ENCODE measurements around the gene BLM. TPM values are rescaled to one million over a fixed set of nuclear protein-coding genes. Genes with fewer than 3 reads are reported as not detected.

BLM gene
- total RNA-seq, 1 donor from 2014 or later: 21.5 TPM

DNA sequence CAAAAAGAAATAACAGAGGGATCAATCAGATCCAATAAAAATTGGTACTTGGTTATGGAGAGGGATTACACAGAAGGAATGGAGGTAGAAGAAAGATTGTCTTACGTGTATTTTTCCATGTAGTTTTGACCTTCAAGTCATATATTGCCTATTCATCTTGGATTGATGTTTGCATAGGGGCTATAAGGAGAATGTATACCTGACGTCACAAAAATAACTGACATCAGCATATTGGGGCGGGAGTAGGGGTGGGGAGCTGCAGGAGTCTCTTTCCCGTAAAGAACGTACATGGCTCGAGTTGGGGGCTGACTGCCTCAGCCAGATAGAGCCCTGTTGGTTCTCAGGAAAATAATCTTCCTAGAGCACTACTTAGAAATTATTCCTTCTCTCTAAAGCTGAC is 145.3 kb downstream of the BLM start:
- TF ChIP-seq, protein P1, sequence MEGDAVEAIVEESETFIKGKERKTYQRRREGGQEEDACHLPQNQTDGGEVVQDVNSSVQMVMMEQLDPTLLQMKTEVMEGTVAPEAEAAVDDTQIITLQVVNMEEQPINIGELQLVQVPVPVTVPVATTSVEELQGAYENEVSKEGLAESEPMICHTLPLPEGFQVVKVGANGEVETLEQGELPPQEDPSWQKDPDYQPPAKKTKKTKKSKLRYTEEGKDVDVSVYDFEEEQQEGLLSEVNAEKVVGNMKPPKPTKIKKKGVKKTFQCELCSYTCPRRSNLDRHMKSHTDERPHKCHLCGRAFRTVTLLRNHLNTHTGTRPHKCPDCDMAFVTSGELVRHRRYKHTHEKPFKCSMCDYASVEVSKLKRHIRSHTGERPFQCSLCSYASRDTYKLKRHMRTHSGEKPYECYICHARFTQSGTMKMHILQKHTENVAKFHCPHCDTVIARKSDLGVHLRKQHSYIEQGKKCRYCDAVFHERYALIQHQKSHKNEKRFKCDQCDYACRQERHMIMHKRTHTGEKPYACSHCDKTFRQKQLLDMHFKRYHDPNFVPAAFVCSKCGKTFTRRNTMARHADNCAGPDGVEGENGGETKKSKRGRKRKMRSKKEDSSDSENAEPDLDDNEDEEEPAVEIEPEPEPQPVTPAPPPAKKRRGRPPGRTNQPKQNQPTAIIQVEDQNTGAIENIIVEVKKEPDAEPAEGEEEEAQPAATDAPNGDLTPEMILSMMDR (conservative IDR thresholded peaks at IDR 0.05): no peak
- Mint-ChIP-seq H3K4me1 (ENCODE audit: unreplicated experiment) (peaks cover 4% of the 10 kb centered on the region), H3K4me3 (no peak overlapping the region), H3K9me3 (no peaks in the 10 kb centered on the region), H3K27me3 (no peaks in the 10 kb centered on the region), H3K27ac (no peak overlapping the region), H3K36me3 (no peaks in the 10 kb centered on the region)
- no peak for DNase-seq (ENCODE audit: extremely low spot score, unreplicated experiment)

GRCh38 chr15:90862964-90863778 is 146.0 kb downstream of the BLM start:
- H3K27me3 Mint-ChIP-seq: no peaks in the 10 kb centered on the region
- H3K36me3 Mint-ChIP-seq: no peaks in the 10 kb centered on the region
- no peak overlapping the region for H3K27ac Mint-ChIP-seq
- no peak for DNase-seq (ENCODE audit: extremely low spot score, unreplicated experiment)
- TF ChIP-seq, protein P1 (conservative IDR thresholded peaks at IDR 0.05): no peak
- no peaks in the 10 kb centered on the region for H3K9me3 Mint-ChIP-seq
- no peak overlapping the region for H3K4me3 Mint-ChIP-seq
- peaks cover 7% of the 10 kb centered on the region for H3K4me1 Mint-ChIP-seq (ENCODE audit: unreplicated experiment)

GRCh38 chr15:90863987-90864386 is 146.8 kb downstream of the BLM start:
- no peaks in the 10 kb centered on the region for H3K36me3 Mint-ChIP-seq
- no peak overlapping the region for H3K27ac Mint-ChIP-seq
- no peaks in the 10 kb centered on the region for H3K9me3 Mint-ChIP-seq
- no peak overlapping the region for H3K4me3 Mint-ChIP-seq
- TF ChIP-seq, protein P1 (conservative IDR thresholded peaks at IDR 0.05): no peak
- no peak for DNase-seq (ENCODE audit: extremely low spot score, unreplicated experiment)
- H3K4me1 Mint-ChIP-seq (ENCODE audit: unreplicated experiment): peaks cover 13% of the 10 kb centered on the region
- H3K27me3 Mint-ChIP-seq: no peaks in the 10 kb centered on the region

DNA sequence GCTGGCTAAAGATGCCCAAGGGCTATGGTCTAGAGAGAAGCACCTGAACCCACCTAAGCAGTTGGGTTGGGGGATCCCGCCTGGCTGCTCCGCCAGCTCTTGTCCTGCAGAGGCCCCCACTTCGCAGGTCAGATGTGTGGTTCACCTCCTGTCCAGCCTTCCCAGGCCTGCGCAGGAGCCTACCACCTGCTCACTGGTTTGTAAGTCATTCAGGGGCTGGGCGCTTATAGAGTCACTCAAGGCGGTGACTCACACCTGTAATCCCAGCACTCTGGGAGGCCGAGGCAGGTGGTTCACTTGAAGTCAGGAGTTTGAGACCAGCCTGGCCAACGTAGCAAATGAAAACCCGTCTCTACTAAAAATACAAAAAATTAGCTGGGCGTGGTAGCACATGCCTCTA is 147.4 kb downstream of the BLM start:
- TF ChIP-seq, protein P1 (conservative IDR thresholded peaks at IDR 0.05): no peak
- no peaks in the 10 kb centered on the region for H3K36me3 Mint-ChIP-seq
- no peak overlapping the region for H3K4me3 Mint-ChIP-seq

DNA sequence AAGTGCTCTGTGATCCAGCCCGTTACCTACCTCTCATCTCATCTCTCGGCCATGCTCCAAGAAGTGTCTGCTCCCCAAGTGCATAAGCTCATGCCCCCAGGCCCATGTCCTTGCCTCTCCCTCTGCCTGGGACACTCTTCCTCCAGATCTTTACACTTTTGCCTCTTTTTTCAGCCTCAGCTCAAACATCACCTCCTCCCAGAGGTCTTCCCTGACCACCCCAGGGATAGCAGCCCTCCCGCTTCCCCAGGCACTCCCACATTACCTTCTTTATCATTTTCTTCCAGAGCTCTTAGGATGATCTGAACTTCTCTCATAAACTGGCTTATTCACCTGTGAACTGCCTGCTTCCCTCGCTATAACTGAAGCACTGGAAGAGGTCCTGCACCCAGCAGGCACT is 148.6 kb downstream of the BLM start:
- peak overlapping the region; percentile 24 for H3K27ac Mint-ChIP-seq
- no peaks in the 10 kb centered on the region for H3K9me3 Mint-ChIP-seq
- DNase-seq (ENCODE audit: extremely low spot score, unreplicated experiment): no peak
- H3K4me3 Mint-ChIP-seq: no peak overlapping the region
- no peaks in the 10 kb centered on the region for H3K27me3 Mint-ChIP-seq
- H3K36me3 Mint-ChIP-seq: no peaks in the 10 kb centered on the region
- peaks cover 22% of the 10 kb centered on the region for H3K4me1 Mint-ChIP-seq (ENCODE audit: unreplicated experiment)
- TF ChIP-seq, protein P1 (conservative IDR thresholded peaks at IDR 0.05): no peak

More for the DNA sequence above, 147.4 kb downstream of the BLM start:
- H3K4me1 Mint-ChIP-seq (ENCODE audit: unreplicated experiment): peaks cover 14% of the 10 kb centered on the region
- no peaks in the 10 kb centered on the region for H3K27me3 Mint-ChIP-seq
- H3K27ac Mint-ChIP-seq: no peak overlapping the region
- no peaks in the 10 kb centered on the region for H3K9me3 Mint-ChIP-seq
- DNase-seq (ENCODE audit: extremely low spot score, unreplicated experiment): no peak

Other genes starting within 250 kb of the BLM start
- 26.2 and 31.4 TPM in 2 replicates for gene CRTC3, start 187.4 kb upstream of the BLM start, total RNA-seq (ENCODE audit: low replicate concordance)
- gene FURIN, start 151.2 kb downstream of the BLM start, total RNA-seq (ENCODE audit: low replicate concordance): 37.7 and 62.1 TPM in 2 replicates
- 3.1 TPM in 2 replicates for gene FES, start 167.2 kb downstream of the BLM start, total RNA-seq (ENCODE audit: low replicate concordance)
- gene MAN2A2, start 186.0 kb downstream of the BLM start, total RNA-seq (ENCODE audit: low replicate concordance): 43.0 and 60.2 TPM in 2 replicates
- 16.8 and 18.9 TPM in 2 replicates for gene HDDC3, start 215.2 kb downstream of the BLM start, total RNA-seq (ENCODE audit: low replicate concordance)
- gene UNC45A, start 217.9 kb downstream of the BLM start, total RNA-seq (ENCODE audit: low replicate concordance): 78.9 and 80.2 TPM in 2 replicates
- gene RCCD1, start 237.5 kb downstream of the BLM start, total RNA-seq (ENCODE audit: low replicate concordance): 14.0 and 20.3 TPM in 2 replicates